Stimulated activated CD4-positive, alpha-beta T cell treated with anti-CD3 and anti-CD28 coated beads, Interleukin-4, amount 100 ng/mL, for 4 hours (primary cell): ENCODE results near the gene CAPN13.
"Not testable (repeated sequence)": the region's sequence is repeated elsewhere in the genome, so short reads cannot be mapped to it uniquely, and the experiment has no call there.

Experiments used
- DNase-seq, 2 experiments: peaks; one replicate each; pipeline ENCODE4 v3.0.0-alpha.2; 2020

Gene CAPN13

DNA sequence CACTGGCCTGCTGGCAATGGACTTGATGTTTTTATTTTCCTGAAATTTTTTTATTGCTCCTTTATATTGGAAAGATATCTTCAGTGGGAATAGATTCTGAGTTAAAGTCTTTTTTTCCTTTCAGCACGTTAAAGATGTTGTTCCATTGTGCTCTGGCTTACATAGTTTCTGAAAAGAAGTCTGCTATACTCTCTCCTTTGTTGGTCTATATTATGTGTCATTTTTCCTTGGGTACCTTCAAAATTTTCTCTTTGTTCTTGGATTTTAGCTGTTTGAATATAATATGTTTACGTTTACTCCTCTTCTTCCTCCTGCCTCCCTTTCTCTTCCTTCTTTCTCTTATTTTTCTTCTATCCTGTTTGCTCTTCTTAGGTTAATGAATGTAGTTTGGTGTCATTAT is 105.5 kb downstream of the CAPN13 start:
- no peak for DNase-seq

DNA sequence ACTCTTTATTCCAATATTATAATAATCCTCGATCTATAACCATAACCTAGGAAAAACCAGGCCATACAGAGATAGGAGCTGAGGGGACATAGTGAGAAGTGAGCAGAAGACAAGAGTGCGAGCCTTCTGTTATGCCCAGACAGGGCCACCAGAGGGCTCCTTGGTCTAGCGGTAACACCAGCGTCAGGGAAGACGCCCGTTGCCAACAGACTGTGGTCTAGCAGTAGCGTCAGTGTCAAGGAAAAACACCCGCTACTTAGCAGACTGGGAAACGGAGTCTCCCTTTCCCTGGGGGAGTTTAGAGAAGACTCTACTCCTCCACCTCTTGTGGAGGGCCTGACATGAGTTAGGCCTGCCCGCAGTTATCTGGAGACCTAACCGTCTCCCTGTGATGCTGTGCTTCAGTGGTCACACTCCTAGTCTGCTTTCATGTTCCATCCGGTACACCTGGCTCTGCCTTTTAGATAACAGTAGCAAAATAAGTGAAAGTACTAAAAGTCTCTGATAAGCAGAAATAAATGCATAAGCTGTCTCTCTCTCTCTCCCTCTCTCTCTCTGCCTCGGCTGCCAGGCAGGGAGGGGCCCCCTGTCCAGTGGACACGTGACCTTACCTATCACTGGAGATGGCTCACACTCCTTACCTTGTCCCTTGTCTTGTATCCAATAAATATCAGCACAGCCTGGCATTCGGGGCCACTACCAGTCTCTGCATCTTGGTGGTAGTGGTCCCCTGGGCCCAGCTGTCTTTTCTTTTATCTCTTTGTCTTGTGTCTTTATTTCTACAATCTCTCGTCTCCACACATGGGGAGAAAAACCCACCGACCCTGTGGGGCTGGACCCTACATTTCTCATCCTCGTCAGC is 109.8 kb downstream of the CAPN13 start:
- not testable (repeated sequence) for DNase-seq

DNA sequence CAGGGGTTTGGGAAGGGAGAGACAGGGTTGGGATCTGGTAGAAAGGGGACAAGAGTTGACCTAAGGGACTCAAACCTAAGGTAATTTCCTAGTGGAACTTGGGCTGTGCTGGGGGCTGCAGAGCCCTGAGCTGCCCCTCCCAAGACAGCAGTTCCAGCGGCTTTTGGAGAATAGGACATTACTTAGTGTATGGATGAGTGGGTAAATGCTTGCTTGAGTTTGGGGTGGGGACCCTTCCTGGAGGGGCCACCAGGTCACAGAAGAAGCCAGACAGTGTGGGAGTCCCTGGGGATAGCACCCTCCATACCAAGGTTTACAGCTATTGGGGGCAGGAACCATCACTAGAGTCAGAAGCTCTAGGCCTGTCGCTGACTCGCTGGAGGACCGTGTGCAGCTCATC is 111.5 kb downstream of the CAPN13 start:
- DNase-seq = no peak

DNA sequence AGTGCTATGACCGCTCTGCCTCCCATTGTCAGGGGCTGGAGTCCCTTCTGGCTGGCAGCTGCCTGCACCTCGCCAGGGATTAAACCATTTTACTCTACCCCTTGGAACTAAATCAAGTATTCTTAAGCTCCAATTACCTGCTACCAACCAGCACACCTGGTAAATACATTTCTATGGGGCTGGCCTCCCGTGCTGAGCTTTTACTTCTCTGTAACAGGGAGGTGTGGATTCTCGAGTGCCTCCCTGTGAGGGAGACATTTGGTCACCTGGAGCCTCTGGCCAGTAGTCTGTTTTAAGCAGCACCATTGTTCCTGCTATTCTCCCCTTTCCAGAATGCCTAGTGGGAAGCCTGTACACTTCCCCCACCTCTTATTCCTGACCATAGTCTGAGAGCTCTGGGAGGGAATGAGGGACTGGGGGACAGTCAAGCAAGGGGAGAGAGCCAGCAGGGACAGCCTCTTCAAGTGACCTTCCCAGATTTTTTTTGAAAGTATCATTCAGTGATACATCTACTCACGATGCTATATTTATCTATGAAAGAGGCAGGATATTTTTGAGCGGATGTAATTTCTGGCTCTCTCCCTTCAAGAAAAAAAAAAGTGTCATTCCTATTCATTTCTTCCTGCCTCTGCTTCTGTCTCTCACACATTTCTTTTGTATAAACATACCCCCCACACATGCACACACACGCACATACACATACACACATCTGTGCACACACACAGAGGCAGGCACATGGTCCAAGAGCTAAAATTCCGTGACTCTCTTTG is 112.8 kb downstream of the CAPN13 start:
- DNase-seq = no peak

DNA sequence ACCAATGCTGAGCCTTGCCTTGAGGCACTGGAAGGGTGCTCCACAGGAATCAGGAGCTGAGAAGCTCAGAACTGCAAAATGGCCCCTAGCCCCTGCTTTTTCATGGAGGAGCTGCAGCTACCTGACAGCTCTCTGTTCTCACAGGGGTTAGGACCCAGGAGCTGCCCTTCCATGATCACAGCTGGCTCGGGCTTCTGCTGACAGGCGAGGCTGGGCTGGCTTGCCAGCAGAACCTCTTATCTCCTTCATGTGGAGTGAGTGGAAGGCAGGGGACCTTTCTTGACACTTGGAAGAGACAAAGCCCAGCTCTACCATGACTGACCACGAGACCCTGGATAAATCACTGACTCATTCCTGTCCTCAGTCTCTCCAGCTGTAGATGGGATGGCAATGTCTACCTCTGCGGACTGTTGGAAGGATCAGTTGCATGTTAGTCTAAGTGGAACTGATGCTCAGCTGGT is 113.4 kb downstream of the CAPN13 start:
- DNase-seq = no peak

DNA sequence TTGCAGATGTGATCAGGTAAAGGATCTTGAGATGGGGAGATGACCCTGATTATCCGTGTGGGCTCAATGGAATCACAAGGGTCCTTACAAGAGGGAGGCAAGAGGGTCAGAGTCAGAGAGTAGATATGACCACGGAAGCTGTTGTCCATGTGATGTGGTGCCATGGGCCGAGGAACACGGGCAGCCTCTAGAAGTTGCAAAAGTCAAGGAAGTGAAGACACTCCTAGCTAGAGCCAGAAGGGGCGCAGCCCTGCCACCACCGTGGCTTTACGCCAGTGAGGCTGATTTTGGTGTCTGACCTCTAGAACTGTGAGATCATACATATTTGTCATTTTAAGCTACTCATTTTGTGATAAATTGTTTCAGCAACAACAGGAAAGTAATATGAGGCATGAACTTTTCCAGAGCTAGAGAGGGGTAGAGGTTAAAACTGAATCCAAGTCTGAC is 114.4 kb downstream of the CAPN13 start:
- DNase-seq = no peak

DNA sequence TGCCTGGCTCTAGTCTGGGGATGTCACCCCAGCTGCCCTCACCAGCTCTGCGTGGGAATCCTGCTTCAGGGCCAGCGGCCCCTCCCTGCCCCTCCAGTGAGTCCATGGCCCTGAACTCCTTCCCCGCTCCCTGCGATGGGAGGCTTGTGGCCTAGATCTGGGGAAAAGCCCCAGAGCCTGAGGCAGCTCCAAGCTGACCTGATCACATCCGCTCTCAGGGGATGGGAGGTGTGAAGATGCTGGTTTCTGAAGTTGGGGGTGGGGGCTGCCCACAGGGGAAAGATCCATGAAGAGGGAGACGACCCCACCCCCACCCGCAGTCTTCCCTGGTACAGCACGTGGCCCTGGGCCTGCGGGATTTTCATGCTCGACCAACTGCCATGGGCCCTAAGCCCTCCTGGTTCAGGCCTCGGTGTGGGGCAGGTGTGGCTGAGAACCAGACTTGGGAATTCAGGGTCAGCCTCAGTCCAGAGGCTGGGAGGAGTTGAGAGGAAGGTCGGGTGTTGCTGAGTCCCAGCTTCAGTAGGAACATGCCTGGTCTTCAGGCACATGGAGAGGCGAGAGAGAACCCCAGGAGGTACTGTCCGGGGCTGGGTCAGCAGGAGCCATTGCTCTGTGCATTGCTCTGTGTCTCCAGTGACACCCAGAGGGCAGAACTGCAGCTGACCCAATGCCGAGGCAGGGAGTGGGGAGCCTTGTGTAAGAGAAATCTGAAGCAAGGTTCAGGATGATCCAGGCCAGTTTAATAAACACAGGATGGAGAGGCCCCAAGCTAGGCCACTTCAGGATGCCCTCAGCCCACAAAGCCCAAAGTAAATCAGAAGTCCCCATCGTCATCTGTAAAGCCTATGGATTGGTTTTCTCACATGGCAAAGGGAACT is 115.1 kb downstream of the CAPN13 start:
- no peak for DNase-seq

DNA sequence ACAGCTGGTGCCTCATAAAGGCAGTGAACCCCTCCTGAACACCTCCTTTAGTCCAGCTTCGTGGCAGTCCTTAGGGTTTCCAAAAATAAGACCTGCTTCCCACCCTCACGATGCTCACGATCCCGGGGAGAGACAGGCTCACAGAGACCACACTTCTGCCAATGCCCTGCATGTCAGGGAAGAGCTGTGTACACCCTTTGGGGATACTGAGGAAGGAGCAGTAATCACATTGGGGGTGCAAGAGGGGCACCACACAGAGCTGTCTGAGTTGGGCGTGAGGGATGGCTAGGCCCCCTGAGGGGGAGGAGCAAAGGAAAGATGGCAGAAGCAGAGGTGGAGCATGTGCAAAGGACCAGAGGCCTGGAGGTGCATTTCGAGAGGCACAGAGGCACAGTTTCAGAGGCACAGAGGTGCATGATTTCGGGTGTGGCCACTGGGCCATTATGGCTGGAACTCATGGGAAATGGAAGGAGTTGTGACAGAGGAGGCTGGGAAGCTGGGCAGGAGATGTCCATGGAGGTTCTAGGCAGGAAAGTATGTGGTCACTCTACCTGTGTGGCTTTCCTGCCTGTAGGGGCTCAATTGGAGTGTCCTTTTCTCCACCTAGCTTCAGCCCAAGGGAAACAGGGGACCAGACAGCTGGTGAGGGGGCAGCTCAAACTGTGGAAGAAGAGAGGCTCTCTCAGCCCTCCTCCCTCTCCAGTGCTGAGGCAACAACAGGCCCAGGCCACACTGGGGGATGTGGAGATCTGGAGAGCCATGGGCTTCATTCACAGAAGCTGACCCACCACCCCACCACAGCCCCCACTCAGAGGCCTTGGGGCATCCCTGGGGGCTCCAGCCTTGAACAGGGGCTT is 115.9 kb downstream of the CAPN13 start:
- DNase-seq = no peak

DNA sequence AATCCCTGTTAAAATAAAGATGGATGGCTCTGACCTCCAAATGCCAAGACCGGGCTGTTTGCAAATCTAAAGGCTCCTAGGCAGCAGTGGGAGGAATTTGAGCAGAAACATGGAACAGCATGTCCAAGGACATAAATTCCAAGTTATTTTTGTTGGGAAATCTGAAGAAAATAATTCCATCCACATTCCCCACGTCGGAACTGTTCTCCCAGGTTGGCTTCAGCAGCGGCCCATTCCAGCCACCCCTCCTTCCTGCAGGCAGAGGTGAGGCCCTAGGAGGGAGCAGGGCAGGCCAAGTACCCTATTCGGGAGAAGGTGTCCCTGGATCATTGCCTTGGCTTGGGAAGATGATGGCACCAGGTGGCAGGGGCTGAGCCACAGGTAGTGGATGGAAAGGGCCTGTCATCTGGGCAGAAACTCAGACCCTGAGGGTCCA is 117.1 kb downstream of the CAPN13 start:
- DNase-seq = no peak

DNA sequence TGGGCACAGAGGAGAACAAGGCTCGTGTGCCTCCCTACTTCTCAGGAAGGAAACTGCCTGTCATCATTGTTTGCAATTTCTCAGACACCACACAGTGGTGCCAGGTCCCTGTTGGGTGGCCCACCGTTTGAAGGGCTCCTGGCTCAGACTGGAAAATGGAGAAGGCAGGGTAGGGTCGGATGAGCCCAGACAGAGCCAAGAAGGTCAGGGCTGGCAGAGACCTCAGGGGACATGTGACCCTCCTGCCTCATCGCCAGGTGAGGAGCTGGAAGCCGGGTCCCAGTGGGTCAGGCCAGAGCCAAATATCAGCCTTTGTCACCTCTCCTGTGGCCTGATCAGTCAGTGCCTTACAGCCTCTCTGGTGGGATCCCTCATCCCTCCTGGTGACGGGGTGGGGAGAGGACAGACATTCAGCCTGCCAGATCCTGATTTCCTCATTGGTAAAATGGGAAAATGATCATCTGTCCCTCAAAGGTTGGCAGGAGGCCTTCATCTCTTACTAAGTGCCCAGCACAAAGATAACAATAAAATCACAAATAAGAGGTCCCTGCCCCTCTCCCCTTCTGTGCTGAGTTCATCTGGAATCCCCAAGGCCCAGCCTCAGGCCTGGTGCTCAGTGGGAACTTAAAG is 117.6 kb downstream of the CAPN13 start:
- no peak for DNase-seq

DNA sequence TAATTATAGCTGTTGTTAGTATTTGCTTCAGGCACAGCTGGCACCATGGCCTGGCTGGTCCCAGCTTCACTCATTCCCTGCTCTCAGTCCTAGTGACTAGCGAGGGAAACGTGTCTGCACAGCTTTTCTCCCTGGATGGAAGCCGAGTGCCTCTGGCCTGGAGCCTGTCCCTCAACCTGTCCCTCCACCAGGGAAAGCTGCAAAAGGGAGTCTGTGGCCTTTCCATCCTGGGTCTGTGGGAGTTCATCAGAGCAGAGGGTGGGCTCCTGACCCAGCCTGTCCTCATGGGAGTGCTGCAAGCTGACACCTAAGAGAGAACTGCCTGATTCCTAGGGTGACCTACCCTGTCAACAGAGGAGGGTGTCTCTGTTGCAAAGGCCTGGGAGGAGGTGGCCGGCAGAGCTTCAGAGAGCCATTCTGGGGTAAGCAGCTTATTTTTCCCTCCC is 118.3 kb downstream of the CAPN13 start:
- DNase-seq = no peak

DNA sequence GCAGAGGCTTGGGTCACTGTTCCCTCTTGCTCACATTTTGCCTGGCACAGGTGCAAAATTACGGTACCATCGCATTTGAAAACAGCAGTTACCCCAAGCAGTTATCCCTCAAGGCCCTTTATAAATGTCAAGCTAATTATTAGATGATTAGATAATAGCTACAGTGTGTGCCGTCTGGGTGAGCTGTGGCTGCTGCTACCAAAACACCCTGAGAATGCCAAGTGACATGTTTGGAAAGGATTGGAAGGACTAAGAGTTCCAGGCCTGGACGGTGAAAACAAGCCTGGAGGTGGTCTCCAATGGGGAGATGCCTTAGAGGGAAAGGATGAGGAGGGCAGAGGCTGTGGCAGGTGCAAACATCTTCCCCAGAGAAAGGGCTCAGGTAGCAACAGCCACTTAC is 120.6 kb downstream of the CAPN13 start:
- DNase-seq = no peak

DNA sequence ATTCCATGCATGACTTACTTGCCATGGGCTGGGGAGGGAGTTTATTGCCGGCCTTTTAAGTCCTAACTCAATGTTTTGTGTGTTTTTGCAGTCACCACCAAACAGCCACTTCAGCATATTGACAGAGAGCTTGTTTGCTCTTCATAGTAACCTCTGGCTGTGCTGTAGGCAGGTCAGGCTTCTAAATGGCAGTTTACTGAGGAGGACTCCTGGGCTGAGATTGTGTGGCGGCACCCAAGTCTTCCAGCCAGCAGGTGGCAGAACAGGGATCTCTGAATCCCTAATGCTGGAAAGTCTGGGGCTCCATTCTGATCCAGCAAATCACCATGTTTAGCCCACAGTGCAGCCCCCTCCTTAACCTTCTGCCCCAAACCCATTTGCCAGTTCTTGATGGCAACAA is 121.2 kb downstream of the CAPN13 start:
- no peak for DNase-seq

DNA sequence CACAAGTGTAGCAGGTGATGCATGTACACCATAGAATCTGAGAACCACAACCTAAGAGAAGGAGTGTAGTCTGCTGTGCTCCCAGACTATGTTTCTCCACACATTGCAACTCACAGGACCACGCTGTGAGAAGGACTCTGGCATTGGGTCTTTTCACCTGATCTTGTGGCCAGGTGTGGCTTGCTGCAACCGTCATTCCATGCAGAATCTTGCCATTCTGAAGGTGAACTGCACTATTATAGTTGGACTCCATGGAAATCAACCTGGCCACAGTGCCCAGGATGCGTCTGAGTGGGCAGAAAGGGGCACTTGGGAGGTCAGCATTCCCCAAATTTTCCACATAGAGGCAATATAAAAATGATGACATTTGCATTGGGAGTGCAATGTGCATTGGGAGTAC is 122.2 kb downstream of the CAPN13 start:
- DNase-seq = no peak

DNA sequence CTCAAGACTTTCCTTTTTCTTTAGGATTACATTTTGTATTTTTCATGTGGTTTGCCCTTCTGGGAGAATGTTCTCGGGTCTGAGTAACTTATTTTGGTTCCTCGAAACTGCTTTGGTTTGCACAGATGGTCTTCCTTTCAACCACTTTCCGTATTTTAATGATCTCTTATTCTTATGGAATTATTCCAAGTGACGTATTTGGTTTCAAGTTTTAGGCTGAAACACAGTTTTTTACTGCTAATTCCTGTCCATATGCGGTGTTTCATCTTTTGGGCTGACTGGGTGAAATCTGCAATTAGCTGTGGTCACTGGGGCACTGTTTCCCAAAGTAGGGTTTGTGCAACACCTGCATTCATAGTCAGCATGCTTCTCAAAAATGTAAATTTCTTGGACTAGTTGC is 122.7 kb downstream of the CAPN13 start:
- DNase-seq = no peak

DNA sequence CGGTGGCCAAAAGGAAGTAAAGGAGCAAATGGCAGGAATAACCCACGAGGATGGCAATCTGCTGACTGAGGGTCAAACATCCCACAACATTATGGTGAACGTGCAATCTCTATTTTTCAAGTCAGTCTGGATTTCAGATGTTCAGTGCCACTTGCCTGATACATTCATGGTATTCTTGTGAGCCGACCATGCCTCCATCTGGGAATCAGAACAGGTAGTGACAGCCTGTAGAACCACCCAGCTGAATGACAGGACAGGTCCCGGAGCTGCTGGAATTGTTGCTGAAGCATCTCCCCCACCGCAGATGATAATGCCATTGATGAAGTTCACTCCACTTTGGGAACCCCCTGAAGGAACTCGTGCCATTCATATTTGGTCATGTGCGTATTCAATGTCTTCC is 123.2 kb downstream of the CAPN13 start:
- DNase-seq = no peak

DNA sequence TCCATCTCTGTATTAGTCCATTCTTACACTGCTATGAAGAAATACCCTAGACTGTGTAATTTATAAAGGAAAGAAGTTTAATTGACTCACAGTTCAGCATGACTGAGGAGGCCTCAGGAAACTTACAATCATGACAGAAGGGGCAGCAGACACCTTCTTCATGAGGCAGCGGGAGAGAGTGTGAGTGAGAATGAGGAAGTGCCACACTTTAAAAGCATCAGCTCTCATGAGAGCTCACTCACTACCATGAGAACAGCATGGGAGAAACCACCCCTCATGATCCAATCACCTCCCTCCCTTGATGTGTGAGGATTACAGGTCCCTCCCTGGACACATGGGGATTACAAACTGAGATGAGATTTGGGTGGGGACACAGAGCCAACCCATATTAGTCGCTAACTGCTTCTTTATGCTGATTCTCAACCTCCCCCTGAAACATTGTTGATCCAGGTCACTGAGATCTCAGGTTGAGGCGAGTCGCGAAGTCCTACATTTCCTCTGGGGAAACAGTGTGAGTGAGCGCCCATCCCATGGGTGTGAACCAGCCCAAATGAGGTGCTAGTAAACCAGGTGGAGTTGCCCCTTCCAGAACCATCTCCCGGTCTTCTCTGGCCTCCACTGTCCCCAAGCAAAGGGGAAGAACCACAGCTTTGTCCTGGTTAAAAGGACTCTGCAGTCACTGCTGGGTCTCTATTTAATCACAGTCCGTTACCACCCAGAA is 123.8 kb downstream of the CAPN13 start:
- no peak for DNase-seq

DNA sequence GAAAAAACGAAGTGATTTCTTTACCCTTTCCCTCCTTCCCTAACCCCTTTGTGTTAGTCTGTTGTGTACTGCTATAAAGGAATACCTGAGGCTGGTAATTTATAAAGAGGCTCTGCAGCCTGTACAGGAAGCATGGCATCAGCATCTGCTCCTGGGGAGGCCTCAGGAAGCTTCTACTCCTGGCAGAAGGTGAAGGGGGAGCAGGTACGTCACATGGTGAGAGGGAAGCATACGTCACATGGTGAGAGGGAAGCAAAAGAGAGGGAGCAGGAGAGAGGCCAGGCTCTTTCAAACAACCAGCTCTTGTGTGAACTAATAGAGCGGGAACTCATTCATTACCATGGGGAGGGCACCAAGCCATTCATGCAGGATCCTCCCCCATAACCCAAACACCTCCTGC is 126.2 kb downstream of the CAPN13 start:
- no peak for DNase-seq

DNA sequence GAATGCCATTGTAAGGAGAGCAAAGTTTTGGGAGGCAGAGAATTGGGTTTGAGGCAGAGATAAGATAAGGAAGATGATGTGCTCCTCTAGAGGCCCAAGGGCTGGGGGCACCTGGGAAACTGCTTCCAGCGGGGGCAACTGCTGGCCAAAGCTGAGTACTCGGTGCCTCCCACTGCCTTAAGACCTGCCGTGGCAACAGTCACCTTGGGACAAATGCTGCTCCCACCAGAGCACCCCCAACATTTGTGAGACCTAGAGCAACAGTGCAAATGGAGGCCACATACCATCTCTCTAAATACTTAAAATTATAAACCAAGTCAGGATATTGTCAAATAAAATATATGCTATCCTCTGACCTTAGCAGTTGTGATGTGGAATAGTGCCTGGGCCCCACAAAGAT is 127.1 kb downstream of the CAPN13 start:
- no peak for DNase-seq

DNA sequence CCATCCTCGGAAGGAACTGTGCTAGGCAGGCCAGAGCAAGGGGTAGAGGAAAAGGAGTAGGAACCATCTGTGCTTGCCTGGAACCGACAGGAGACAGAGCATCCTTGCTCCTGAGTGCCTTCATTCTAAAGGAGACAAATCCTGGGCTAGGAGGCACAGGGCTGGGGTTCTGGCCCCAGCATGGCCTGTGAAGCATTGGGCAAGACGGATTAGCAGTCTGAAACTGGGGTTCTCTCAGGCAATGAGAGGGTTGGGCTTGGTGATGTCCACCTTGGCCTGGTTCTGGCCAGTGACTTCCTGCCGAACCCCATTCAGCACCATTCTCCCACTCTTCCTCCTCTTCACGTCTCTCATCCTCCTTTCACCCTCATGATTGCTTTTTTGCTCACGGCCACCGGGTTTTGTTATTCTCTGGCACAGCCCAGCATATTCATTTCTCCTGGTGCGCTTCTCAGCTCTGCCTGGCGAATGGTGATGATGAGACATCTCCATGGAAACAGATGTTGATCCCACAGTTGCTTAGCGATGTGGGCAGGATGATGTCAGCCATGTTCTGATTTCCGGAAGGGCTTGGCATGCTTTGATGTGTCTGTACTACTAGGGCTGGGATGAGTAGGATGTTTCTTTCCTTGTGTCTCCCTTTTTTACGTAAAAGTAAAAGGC is 127.7 kb downstream of the CAPN13 start:
- no peak for DNase-seq
